ENCODE data around the gene TMEM94. TPM values are rescaled to one million over a fixed set of nuclear protein-coding genes. Genes with fewer than 3 reads are reported as not detected.

TMEM94 gene
- total and polyA plus RNA-seq, 9 of the 15 experiments (the other 6 are each of a cell fraction or from before 2014, with no cell fraction given), result 0.35 to 48.1 (median 14.4) TPM

DNA sequence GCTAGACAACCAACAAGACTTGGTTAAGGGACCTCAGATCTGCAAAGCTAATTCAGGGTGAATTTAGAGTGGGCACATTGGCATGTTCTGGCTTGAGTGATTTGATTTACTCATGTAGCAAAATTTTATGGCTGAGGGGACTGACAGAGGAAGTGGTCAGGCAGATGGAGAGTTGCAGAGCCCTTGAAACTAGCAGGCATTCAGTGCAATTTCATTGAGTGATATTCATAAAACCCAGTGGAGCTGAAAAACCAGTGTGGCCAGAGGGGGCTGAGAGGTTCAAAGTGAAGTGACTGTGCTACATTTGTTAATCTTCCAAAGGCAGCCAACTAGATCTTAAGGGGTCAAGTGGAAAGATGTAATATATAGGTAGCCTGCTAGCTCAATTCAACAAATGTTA lies 2.2 kb upstream of the TMEM94 start (continued):
- TF ChIP-seq, protein P1, sequence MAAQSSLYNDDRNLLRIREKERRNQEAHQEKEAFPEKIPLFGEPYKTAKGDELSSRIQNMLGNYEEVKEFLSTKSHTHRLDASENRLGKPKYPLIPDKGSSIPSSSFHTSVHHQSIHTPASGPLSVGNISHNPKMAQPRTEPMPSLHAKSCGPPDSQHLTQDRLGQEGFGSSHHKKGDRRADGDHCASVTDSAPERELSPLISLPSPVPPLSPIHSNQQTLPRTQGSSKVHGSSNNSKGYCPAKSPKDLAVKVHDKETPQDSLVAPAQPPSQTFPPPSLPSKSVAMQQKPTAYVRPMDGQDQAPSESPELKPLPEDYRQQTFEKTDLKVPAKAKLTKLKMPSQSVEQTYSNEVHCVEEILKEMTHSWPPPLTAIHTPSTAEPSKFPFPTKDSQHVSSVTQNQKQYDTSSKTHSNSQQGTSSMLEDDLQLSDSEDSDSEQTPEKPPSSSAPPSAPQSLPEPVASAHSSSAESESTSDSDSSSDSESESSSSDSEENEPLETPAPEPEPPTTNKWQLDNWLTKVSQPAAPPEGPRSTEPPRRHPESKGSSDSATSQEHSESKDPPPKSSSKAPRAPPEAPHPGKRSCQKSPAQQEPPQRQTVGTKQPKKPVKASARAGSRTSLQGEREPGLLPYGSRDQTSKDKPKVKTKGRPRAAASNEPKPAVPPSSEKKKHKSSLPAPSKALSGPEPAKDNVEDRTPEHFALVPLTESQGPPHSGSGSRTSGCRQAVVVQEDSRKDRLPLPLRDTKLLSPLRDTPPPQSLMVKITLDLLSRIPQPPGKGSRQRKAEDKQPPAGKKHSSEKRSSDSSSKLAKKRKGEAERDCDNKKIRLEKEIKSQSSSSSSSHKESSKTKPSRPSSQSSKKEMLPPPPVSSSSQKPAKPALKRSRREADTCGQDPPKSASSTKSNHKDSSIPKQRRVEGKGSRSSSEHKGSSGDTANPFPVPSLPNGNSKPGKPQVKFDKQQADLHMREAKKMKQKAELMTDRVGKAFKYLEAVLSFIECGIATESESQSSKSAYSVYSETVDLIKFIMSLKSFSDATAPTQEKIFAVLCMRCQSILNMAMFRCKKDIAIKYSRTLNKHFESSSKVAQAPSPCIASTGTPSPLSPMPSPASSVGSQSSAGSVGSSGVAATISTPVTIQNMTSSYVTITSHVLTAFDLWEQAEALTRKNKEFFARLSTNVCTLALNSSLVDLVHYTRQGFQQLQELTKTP (IDR thresholded peaks at IDR 0.05; ENCODE audit: low read depth in 1 of 2, partially characterized antibody in 2 of 2), result no peak
- TF ChIP-seq, protein P2, sequence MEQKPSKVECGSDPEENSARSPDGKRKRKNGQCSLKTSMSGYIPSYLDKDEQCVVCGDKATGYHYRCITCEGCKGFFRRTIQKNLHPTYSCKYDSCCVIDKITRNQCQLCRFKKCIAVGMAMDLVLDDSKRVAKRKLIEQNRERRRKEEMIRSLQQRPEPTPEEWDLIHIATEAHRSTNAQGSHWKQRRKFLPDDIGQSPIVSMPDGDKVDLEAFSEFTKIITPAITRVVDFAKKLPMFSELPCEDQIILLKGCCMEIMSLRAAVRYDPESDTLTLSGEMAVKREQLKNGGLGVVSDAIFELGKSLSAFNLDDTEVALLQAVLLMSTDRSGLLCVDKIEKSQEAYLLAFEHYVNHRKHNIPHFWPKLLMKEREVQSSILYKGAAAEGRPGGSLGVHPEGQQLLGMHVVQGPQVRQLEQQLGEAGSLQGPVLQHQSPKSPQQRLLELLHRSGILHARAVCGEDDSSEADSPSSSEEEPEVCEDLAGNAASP (IDR thresholded peaks at IDR 0.05), result no peak
- TF ChIP-seq, protein P3, sequence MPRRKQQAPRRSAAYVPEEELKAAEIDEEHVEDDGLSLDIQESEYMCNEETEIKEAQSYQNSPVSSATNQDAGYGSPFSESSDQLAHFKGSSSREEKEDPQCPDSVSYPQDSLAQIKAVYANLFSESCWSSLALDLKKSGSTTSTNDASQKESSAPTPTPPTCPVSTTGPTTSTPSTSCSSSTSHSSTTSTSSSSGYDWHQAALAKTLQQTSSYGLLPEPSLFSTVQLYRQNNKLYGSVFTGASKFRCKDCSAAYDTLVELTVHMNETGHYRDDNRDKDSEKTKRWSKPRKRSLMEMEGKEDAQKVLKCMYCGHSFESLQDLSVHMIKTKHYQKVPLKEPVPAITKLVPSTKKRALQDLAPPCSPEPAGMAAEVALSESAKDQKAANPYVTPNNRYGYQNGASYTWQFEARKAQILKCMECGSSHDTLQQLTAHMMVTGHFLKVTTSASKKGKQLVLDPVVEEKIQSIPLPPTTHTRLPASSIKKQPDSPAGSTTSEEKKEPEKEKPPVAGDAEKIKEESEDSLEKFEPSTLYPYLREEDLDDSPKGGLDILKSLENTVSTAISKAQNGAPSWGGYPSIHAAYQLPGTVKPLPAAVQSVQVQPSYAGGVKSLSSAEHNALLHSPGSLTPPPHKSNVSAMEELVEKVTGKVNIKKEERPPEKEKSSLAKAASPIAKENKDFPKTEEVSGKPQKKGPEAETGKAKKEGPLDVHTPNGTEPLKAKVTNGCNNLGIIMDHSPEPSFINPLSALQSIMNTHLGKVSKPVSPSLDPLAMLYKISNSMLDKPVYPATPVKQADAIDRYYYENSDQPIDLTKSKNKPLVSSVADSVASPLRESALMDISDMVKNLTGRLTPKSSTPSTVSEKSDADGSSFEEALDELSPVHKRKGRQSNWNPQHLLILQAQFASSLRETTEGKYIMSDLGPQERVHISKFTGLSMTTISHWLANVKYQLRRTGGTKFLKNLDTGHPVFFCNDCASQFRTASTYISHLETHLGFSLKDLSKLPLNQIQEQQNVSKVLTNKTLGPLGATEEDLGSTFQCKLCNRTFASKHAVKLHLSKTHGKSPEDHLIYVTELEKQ (CRISPR knock-in tag; IDR thresholded peaks at IDR 0.05), result no peak
- TF ChIP-seq, protein P4, sequence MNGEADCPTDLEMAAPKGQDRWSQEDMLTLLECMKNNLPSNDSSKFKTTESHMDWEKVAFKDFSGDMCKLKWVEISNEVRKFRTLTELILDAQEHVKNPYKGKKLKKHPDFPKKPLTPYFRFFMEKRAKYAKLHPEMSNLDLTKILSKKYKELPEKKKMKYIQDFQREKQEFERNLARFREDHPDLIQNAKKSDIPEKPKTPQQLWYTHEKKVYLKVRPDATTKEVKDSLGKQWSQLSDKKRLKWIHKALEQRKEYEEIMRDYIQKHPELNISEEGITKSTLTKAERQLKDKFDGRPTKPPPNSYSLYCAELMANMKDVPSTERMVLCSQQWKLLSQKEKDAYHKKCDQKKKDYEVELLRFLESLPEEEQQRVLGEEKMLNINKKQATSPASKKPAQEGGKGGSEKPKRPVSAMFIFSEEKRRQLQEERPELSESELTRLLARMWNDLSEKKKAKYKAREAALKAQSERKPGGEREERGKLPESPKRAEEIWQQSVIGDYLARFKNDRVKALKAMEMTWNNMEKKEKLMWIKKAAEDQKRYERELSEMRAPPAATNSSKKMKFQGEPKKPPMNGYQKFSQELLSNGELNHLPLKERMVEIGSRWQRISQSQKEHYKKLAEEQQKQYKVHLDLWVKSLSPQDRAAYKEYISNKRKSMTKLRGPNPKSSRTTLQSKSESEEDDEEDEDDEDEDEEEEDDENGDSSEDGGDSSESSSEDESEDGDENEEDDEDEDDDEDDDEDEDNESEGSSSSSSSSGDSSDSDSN (IDR thresholded peaks at IDR 0.05; ENCODE audit: borderline replicate concordance in 1 of 2, low read depth in 2 of 2, low read length in 2 of 2), result no peak
